Measurements from ENCODE around the gene SBK3. TPM values are rescaled to one million over a fixed set of nuclear protein-coding genes. Genes with fewer than 3 reads are reported as not detected.

SBK3 gene
- total RNA-seq, 3 donors from 2014 or later = 1.3 TPM; not detected in 2

DNA sequence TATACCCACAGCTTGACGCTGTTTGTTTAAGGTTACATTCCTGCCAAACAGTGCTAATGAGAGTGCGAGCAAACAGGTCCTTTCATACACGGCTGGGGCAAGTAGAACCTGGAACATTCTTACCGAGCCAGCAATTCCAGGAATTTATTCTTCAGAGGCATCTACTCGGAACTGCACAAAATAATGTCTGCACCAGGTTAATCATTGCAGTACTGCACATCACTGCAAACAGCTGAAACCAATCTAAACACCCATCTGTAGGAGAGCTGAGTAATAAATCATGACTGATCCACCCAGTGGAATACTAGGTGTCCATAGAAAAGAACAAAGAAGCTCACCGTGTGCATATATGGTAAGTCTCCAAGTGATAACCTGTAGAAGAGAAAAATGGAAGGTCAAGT lies 36.5 kb upstream of the SBK3 start:
- peaks cover 0 to 4% of the 10 kb centered on the region in 2 donors for H3K9me3 ChIP-seq
- no peak for DNase-seq (ENCODE audit: low spot score in 2 of 2)
- peak overlapping the region in 2 of 3 donors; percentile 85 to 94 for H3K4me3 ChIP-seq
- TF ChIP-seq, protein P1, sequence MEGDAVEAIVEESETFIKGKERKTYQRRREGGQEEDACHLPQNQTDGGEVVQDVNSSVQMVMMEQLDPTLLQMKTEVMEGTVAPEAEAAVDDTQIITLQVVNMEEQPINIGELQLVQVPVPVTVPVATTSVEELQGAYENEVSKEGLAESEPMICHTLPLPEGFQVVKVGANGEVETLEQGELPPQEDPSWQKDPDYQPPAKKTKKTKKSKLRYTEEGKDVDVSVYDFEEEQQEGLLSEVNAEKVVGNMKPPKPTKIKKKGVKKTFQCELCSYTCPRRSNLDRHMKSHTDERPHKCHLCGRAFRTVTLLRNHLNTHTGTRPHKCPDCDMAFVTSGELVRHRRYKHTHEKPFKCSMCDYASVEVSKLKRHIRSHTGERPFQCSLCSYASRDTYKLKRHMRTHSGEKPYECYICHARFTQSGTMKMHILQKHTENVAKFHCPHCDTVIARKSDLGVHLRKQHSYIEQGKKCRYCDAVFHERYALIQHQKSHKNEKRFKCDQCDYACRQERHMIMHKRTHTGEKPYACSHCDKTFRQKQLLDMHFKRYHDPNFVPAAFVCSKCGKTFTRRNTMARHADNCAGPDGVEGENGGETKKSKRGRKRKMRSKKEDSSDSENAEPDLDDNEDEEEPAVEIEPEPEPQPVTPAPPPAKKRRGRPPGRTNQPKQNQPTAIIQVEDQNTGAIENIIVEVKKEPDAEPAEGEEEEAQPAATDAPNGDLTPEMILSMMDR (IDR thresholded peaks at IDR 0.05) = no peak
- TF ChIP-seq POLR2AphosphoS5 (IDR thresholded peaks at IDR 0.05) = no peak
- no peak for TF ChIP-seq POLR2A (IDR thresholded peaks at IDR 0.05)
- intact Hi-C loops (cut with DNase I; ENCODE audit: low total_unique reads) = no loop called here
- H3K27me3 ChIP-seq = no peaks in the 10 kb centered on the region
- H3K27ac ChIP-seq = no peak overlapping the region
- H3K4me1 ChIP-seq = peaks cover 3 to 7% of the 10 kb centered on the region in 2 donors
- H3K36me3 ChIP-seq = peaks cover 13% of the 10 kb centered on the region

DNA sequence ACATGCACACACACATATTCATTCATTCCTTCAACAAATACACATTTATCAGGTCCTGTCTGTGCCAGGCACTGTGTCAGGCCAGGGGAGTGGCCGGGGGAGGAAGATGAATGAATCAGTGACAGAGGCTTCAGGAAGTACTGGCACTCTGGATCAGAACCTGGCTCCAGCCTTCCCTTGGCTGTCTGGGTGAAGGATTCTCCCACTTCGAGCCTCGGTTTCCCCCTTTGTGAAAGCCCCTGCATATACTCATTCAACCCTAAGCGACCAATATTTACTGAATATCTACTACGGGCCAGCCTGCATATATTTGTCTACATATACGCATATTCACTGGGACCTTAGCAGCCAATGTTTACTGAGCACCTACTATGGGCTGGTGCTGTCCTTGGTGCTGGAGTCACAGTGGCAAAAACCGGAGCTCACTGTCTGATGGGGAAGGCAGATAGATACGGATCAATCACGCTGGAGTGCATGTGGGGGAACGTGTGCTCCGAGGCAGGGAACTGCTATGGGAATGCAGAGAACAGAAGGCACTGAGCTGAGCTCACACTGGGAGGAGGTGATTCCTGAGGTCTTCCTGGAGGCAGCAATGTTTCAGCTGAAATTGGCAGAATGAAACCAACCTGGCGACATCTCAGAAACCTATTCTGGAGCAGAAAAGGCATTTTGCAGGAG lies 35.9 kb upstream of the SBK3 start:
- Histone ChIP-seq H3K4me3 (peak overlapping the region; percentile 85 to 94 (median 88)), H3K27ac (peak overlapping the region; percentile 93 to 94), H3K9me3 (peaks cover 0 to 4% of the 10 kb centered on the region in 2 donors), H3K36me3 (peaks cover 13% of the 10 kb centered on the region), H3K4me1 (peaks cover 3 to 7% of the 10 kb centered on the region in 2 donors), H3K27me3 (no peaks in the 10 kb centered on the region)
- no peak for TF ChIP-seq POLR2A (IDR thresholded peaks at IDR 0.05)
- TF ChIP-seq POLR2AphosphoS5 (IDR thresholded peaks at IDR 0.05) = no peak
- TF ChIP-seq, protein P1 (IDR thresholded peaks at IDR 0.05) = no peak
- intact Hi-C loops (cut with DNase I; ENCODE audit: low total_unique reads) = no loop called here
- DNase-seq (ENCODE audit: low spot score in 2 of 2) = no peak

DNA sequence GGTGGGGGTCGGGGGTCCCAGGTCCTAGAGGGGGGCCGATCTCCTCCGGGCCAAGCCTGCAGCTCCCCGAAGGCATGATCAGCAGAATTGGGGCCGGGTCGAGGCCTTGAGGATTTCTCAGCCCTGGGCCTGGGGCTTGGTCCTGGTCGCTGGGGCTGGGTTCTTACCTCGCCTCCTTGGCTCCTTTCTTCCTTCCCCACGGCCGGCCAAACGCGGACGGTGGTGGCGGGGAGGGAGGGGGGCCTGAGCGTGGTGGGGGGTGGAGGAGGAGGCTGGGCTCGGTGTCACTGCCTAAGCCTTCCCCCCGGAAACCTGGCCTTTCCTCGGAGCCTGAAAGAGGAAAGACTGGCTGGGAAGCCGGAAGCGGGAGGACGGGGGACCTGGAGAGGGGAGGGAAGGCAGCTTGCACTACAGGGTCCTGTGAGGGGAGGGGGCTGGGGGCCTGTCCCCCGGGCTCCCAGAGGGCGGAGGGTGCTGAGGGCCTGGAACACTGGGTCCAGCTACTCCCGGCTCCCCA lies 35.3 kb upstream of the SBK3 start, which contains the start of gene ZNF579:
TSS of gene ZNF579 (minus strand) at position 221 of the 517 bp plus-strand sequence. CDS start 1,209 bp downstream, outside the sequence.
- TF ChIP-seq, protein P1 (IDR thresholded peaks at IDR 0.05) = no peak
- TF ChIP-seq POLR2A (IDR thresholded peaks at IDR 0.05) = no peak
- TF ChIP-seq POLR2AphosphoS5 (IDR thresholded peaks at IDR 0.05) = peak in 2 of 3 donors; percentile 56 to 62
- intact Hi-C loops (cut with DNase I; ENCODE audit: low total_unique reads) = no loop called here
- H3K9me3 ChIP-seq = peaks cover 0 to 4% of the 10 kb centered on the region in 2 donors
- H3K4me3 ChIP-seq = peak within 1 kb of the TSS; percentile 85 to 94 (median 88)
- peak; percentile 78 to 86 for DNase-seq (ENCODE audit: low spot score in 2 of 2)
- H3K27me3 ChIP-seq = no peaks in the 10 kb centered on the region
- peak within 1 kb of the TSS; percentile 93 to 94 for H3K27ac ChIP-seq
- H3K36me3 ChIP-seq = peaks cover 13% of the 10 kb centered on the region
- H3K4me1 ChIP-seq = peaks cover 3 to 7% of the 10 kb centered on the region in 2 donors

- DNase-seq (ENCODE audit: low spot score in 2 of 2) = no peak
- peaks cover 0 to 4% of the 10 kb centered on the region in 2 donors for H3K9me3 ChIP-seq
- H3K36me3 ChIP-seq = peaks cover 13% of the 10 kb centered on the region
- no peaks in the 10 kb centered on the region for H3K27me3 ChIP-seq
- peak overlapping the region; percentile 93 to 94 for H3K27ac ChIP-seq
- TF ChIP-seq, protein P1 (IDR thresholded peaks at IDR 0.05) = no peak
- no peak for TF ChIP-seq POLR2AphosphoS5 (IDR thresholded peaks at IDR 0.05)
- TF ChIP-seq POLR2A (IDR thresholded peaks at IDR 0.05) = no peak
- intact Hi-C loops (cut with DNase I; ENCODE audit: low total_unique reads) = no loop called here
- peak overlapping the region; percentile 85 to 94 (median 88) for H3K4me3 ChIP-seq
- H3K4me1 ChIP-seq = peaks cover 3 to 7% of the 10 kb centered on the region in 2 donors
Measured at GRCh38 chr19:55579766-55580621, 34.7 kb upstream of the SBK3 start.
